GM19438 (cell line): ENCODE results near the gene PKD1L1.
A peak's percentile ranks its signal among the peaks of the same experiment; 100 is the strongest.
"Not testable (repeated sequence)": the region's sequence is repeated elsewhere in the genome, so short reads cannot be mapped to it uniquely, and the experiment has no call there.

ENCODE experiments used
- ATAC-seq: cut with Tn5 transposase; IDR thresholded peaks from one replicate; pipeline ENCODE4 v1.9.1; 2021; ENCODE audit warnings: low read depth; ENCODE audit not compliant: unreplicated experiment

Gene PKD1L1

GRCh38 chr7:47957156-47957555 lies 8.9 kb upstream of the PKD1L1 start:
- ATAC-seq, result no peak

- ATAC-seq, result no peak
Measured at GRCh38 chr7:47956220-47956619, 8.0 kb upstream of the PKD1L1 start.

GRCh38 chr7:47954231-47954911 lies 6.1 kb upstream of the PKD1L1 start:
- no peak for ATAC-seq

GRCh38 chr7:47953822-47954221 lies 5.6 kb upstream of the PKD1L1 start:
- no peak for ATAC-seq

GRCh38 chr7:47952224-47952623 lies 4.0 kb upstream of the PKD1L1 start:
- ATAC-seq, result no peak

- no peak for ATAC-seq
Measured at GRCh38 chr7:47951374-47951773, 3.1 kb upstream of the PKD1L1 start.

GRCh38 chr7:47950714-47951113 lies 2.4 kb upstream of the PKD1L1 start:
- ATAC-seq, result no peak

- no peak for ATAC-seq
Measured at GRCh38 chr7:47949703-47950102, 1.4 kb upstream of the PKD1L1 start.

GRCh38 chr7:47947355-47947749 lies 914 bp downstream of the PKD1L1 start:
- ATAC-seq, result no peak

- ATAC-seq, result no peak
Measured at GRCh38 chr7:47946581-47947354, 1.5 kb downstream of the PKD1L1 start.

- ATAC-seq, result peak; percentile 48
Measured at GRCh38 chr7:47945261-47946015, 2.8 kb downstream of the PKD1L1 start.

- no peak for ATAC-seq
Measured at GRCh38 chr7:47944536-47945260, 3.6 kb downstream of the PKD1L1 start.

GRCh38 chr7:47943676-47944474 lies 4.4 kb downstream of the PKD1L1 start:
- ATAC-seq, result no peak

GRCh38 chr7:47942651-47943050 lies 5.6 kb downstream of the PKD1L1 start:
- not testable (repeated sequence) for ATAC-seq

- no peak for ATAC-seq
Measured at GRCh38 chr7:47942132-47942531, 6.1 kb downstream of the PKD1L1 start.

- ATAC-seq, result no peak
Measured at GRCh38 chr7:47941136-47941844, 7.0 kb downstream of the PKD1L1 start.

- no peak for ATAC-seq
Measured at GRCh38 chr7:47940088-47941013, 7.9 kb downstream of the PKD1L1 start.

- no peak for ATAC-seq
Measured at GRCh38 chr7:47939425-47940036, 8.7 kb downstream of the PKD1L1 start.
